OCI-LY7 (cell line): Measurements from ENCODE around the gene TM4SF4. TPM values are rescaled to one million over a fixed set of nuclear protein-coding genes. Genes with fewer than 3 reads are reported as not detected.

Experiments used
- BruUV-seq: library from RNA; stranded (reverse); fragments of 400-500 nt; replicated peaks from 2 replicates; lab custom pipeline; 2021; lab: Mats Ljungman, UMichigan
- CTCF ChIA-PET: fragments of 300-600 bp; sonication (Branson Sonifier 250); formaldehyde crosslinking; loops from one replicate; lab custom pipeline; 2022; ENCODE audit warnings: antibody characterized with exemption; ENCODE audit not compliant: unreplicated experiment; lab: Charles Lee
- POLR2A ChIA-PET: fragments of 300-600 bp; sonication (Branson Sonifier 250); formaldehyde crosslinking; loops from one replicate; lab custom pipeline; 2022; ENCODE audit warnings: antibody characterized with exemption; lab: Charles Lee
- DNase-seq: peaks from one replicate; pipeline ENCODE4 v3.0.0-alpha.2; 2015; ENCODE audit warnings: low spot score
- H2AFZ ChIP-seq: fragments of 200-600 bp; sonication (generic), shearing (Covaris generic); 2 replicates; pipeline ENCODE4 v1.6.1; 2014; ENCODE audit warnings: mild to moderate bottlenecking, antibody characterized with exemption, low read length, moderate library complexity
- H3K27ac ChIP-seq: fragments of 200-600 bp; sonication (generic); 2 replicates; pipeline ENCODE4 v1.5.1; 2014; ENCODE audit warnings: mixed run types, low read depth, mild to moderate bottlenecking, moderate library complexity, low read length, inconsistent platforms; ENCODE audit not compliant: poor library complexity, severe bottlenecking
- H3K36me3 ChIP-seq: fragments of 200-600 bp; sonication (generic); 2 replicates; pipeline ENCODE4 v1.6.1; 2014; ENCODE audit warnings: mild to moderate bottlenecking, antibody characterized with exemption, low read length, moderate library complexity, mixed read lengths; ENCODE audit not compliant: insufficient read depth
- H3K4me1 ChIP-seq: fragments of 200-600 bp; sonication (generic); 2 replicates; pipeline ENCODE4 v1.5.1; 2014; ENCODE audit warnings: mild to moderate bottlenecking, low read length; ENCODE audit not compliant: insufficient read depth, poor library complexity, severe bottlenecking
- H3K4me2 ChIP-seq: fragments of 200-600 bp; sonication (generic); 2 replicates; pipeline ENCODE4 v1.6.1; 2014; ENCODE audit warnings: mild to moderate bottlenecking, low read length
- H3K4me3 ChIP-seq: fragments of 200-600 bp; sonication (generic); 2 replicates; pipeline ENCODE4 v1.5.1; 2014; ENCODE audit warnings: mild to moderate bottlenecking, low read depth, low read length; ENCODE audit not compliant: poor library complexity, severe bottlenecking
- H3K79me2 ChIP-seq: fragments of 200-600 bp; sonication (generic); 2 replicates; pipeline ENCODE4 v1.6.1; 2016; ENCODE audit warnings: low read depth, mild to moderate bottlenecking, low read length, moderate library complexity, mixed read lengths; ENCODE audit not compliant: insufficient read depth
- H3K9me2 ChIP-seq: fragments of 200-600 bp; sonication (generic); 2 replicates; pipeline ENCODE4 v1.6.1; 2016; ENCODE audit warnings: mild to moderate bottlenecking, low read length, mixed read lengths; ENCODE audit not compliant: insufficient read depth
- H3K9me3 ChIP-seq: fragments of 200-600 bp; sonication (generic); 2 replicates; pipeline ENCODE4 v1.6.1; 2014; ENCODE audit warnings: mild to moderate bottlenecking, mixed run types, low read length, mixed read lengths
- H4K20me1 ChIP-seq: fragments of 200-600 bp; sonication (generic); 2 replicates; pipeline ENCODE4 v1.6.1; 2014; ENCODE audit warnings: mild to moderate bottlenecking, antibody characterized with exemption, low read length, moderate library complexity, mixed read lengths; ENCODE audit not compliant: insufficient read depth
- EZH2phosphoT487 ChIP-seq: fragments of 200-600 bp; sonication (generic); IDR thresholded peaks from 2 replicates; pipeline ENCODE4 v1.6.1; 2018; ENCODE audit warnings: low read depth, borderline replicate concordance, mild to moderate bottlenecking, mixed run types, antibody characterized with exemption, low read length, moderate library complexity, mixed read lengths
- intact Hi-C: fragments of 100-400 bp; cut with micrococcal nuclease; formaldehyde crosslinking; loops from one replicate; pipeline ENCODE4 v1.10.0; 2022; ENCODE audit not compliant: unreplicated experiment
- total RNA-seq, 2 experiments: library from RNA; depleted of rRNA in 1 of 2; stranded (reverse); fragments of >200 nt in 1 of 2; shearing (Covaris generic) in 1 of 2; gene quantifications; 2 replicates each; pipeline ENCODE4 v1.2.3, GENCODE V29; 2014 to 2022
- TF ChIP-seq, protein P1 (sequence below): fragments of 200-600 bp; sonication (generic); conservative IDR thresholded peaks from 2 replicates; pipeline ENCODE4 v1.5.1; 2014; ENCODE audit warnings: mild to moderate bottlenecking, antibody characterized with exemption, low read length, moderate library complexity, mixed read lengths

TM4SF4 gene
- total RNA-seq, 2 experiments from 2014 or later, result not detected

DNA sequence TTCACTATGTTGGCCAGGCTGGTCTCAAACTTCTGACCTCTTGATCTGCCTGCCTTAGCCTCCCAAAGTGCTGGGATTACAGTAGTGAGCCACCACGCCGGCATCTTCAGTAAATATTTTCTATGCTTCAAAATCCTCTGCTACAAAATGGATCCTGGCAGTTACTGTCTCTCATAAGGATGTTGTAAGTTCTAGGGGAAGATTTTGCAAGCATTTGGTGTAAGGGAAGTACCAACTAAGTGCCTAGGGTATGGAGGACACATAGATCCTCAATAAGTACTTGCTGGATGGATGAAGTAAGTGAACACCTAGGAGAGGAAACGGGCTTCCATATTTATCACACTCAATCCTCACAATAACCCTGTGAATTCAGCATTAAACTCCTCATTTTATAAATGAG is 6.6 kb downstream of the TM4SF4 start:
- CTCF ChIA-PET, result no interaction called here
- POLR2A ChIA-PET, result no interaction called here
- no peaks in the 10 kb centered on the region for H3K36me3 ChIP-seq
- H3K79me2 ChIP-seq, result no peaks in the 10 kb centered on the region
- intact Hi-C loops, result loop anchor here (5.0 to 10.0 kb wide), 3 partner anchors 89 to 526 kb away; partner anchors contain the start of gene HPS3
- H2AFZ ChIP-seq, result no peak overlapping the region
- BruUV-seq, result no TSS peak
- H3K9me3 ChIP-seq, result no peaks in the 10 kb centered on the region
- no peaks in the 10 kb centered on the region for H3K9me2 ChIP-seq
- no peak overlapping the region for H3K4me3 ChIP-seq
- no peak overlapping the region for H3K4me2 ChIP-seq
- no peak overlapping the region for H3K27ac ChIP-seq
- H4K20me1 ChIP-seq, result no peaks in the 10 kb centered on the region
- no peaks in the 10 kb centered on the region for H3K4me1 ChIP-seq
- DNase-seq, result no peak
- no peak for TF ChIP-seq EZH2phosphoT487
- TF ChIP-seq, protein P1, sequence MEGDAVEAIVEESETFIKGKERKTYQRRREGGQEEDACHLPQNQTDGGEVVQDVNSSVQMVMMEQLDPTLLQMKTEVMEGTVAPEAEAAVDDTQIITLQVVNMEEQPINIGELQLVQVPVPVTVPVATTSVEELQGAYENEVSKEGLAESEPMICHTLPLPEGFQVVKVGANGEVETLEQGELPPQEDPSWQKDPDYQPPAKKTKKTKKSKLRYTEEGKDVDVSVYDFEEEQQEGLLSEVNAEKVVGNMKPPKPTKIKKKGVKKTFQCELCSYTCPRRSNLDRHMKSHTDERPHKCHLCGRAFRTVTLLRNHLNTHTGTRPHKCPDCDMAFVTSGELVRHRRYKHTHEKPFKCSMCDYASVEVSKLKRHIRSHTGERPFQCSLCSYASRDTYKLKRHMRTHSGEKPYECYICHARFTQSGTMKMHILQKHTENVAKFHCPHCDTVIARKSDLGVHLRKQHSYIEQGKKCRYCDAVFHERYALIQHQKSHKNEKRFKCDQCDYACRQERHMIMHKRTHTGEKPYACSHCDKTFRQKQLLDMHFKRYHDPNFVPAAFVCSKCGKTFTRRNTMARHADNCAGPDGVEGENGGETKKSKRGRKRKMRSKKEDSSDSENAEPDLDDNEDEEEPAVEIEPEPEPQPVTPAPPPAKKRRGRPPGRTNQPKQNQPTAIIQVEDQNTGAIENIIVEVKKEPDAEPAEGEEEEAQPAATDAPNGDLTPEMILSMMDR, result no peak

DNA sequence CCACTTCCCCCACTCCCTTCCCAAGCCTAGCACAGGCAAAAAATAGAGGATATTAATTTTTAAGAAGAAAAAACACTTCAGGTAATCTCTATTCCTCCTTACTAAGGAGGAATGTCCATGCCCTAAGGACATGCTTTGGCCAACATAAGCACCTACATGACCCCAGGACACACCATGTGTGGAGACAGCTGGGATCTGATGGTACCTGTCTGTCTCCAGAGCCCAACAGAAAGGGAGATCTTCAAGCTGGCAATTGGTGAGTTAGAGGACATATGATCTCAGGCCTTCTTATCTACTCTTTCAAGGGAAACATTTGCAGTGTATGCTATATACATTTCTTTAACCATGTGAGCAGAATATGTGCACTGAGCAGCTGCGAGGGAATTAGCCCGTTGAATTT is 7.0 kb downstream of the TM4SF4 start:
- POLR2A ChIA-PET, result no interaction called here

DNA sequence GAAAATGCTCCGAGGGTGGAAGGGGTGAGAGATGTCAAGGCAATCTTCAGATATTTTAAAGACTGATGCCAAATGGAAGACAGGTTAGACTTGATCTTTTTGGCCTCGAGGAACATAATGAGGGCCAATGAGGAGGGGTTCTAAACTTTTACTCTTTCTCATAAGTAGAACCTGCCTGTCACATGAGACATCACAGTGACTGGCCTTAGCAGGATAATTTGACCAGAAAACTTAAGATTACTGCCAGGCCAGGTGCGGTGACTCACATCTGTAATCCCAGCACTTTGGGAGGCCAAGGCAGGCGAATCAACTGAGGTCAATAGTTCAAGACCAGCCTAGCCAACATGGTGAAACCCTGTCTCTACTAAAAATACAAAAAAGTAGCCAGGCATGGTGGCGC is 12.2 kb downstream of the TM4SF4 start:
- DNase-seq, result no peak
- CTCF ChIA-PET, result no interaction called here
- POLR2A ChIA-PET, result no interaction called here
- Histone ChIP-seq H4K20me1 (no peaks in the 10 kb centered on the region), H3K9me3 (no peaks in the 10 kb centered on the region), H3K79me2 (no peaks in the 10 kb centered on the region), H3K9me2 (no peaks in the 10 kb centered on the region), H3K4me3 (no peak overlapping the region), H3K4me2 (no peak overlapping the region), H3K36me3 (no peaks in the 10 kb centered on the region), H2AFZ (no peak overlapping the region), H3K4me1 (no peaks in the 10 kb centered on the region), H3K27ac (no peak overlapping the region)
- TF ChIP-seq EZH2phosphoT487, result no peak
- TF ChIP-seq, protein P1, result no peak
- BruUV-seq, result no TSS peak
- intact Hi-C loops, result loop anchor here (10.0 kb wide), 2 partner anchors 362 to 532 kb away; partner anchors contain the start of gene HPS3

More for the DNA sequence above, 7.0 kb downstream of the TM4SF4 start:
- H3K36me3 ChIP-seq, result no peaks in the 10 kb centered on the region
- H3K4me2 ChIP-seq, result no peak overlapping the region
- CTCF ChIA-PET, result no interaction called here
- BruUV-seq, result no TSS peak
- intact Hi-C loops, result loop anchor here (5.0 to 10.0 kb wide), 3 partner anchors 89 to 527 kb away; partner anchors contain the start of gene HPS3
- no peak overlapping the region for H3K4me3 ChIP-seq
- H4K20me1 ChIP-seq, result no peaks in the 10 kb centered on the region
- no peak for TF ChIP-seq EZH2phosphoT487
- TF ChIP-seq, protein P1, result no peak
- no peaks in the 10 kb centered on the region for H3K9me3 ChIP-seq
- H3K27ac ChIP-seq, result no peak overlapping the region
- H3K4me1 ChIP-seq, result no peaks in the 10 kb centered on the region
- H3K9me2 ChIP-seq, result no peaks in the 10 kb centered on the region
- DNase-seq, result no peak
- H3K79me2 ChIP-seq, result no peaks in the 10 kb centered on the region
- no peak overlapping the region for H2AFZ ChIP-seq
